Inferior parietal cortex (tissue), 1 donor: Measurements from ENCODE around the gene LRRFIP1.

ENCODE experiments used
- DNase-seq: peaks from one replicate; pipeline ENCODE4 v3.0.0-alpha.2; 2016; ENCODE audit errors: extremely low spot score

Gene LRRFIP1

DNA sequence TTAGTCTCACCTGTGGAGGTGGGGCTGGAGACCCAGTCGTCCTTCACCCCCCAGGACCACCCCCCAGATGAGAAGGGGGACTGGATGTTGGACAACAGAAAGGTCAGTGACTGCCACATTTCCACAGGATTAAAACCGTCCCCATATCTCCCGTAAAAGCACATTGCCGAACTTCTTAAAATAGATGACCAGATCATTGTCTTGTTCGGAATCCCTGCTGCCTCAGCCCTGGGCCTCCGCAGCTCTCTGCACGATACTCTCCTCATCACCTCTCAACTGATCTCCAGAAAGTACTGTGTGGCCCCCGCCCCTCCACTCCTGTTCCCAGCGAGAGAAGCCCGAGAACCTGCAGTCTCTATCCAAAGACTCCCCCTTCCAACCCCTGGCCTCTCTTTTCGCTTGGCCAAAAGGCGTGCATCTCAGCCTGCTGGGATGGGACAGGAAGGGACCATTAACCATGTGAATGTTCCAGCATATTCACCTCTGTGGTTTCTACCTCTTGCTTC lies 13.2 kb downstream of the LRRFIP1 start:
- DNase-seq: no peak

GRCh38 chr2:237642038-237642734 lies 14.8 kb downstream of the LRRFIP1 start:
- DNase-seq: no peak

- no peak for DNase-seq
Measured at GRCh38 chr2:237643066-237643465, 15.7 kb downstream of the LRRFIP1 start.

GRCh38 chr2:237643582-237644380 lies 16.4 kb downstream of the LRRFIP1 start:
- no peak for DNase-seq

DNA sequence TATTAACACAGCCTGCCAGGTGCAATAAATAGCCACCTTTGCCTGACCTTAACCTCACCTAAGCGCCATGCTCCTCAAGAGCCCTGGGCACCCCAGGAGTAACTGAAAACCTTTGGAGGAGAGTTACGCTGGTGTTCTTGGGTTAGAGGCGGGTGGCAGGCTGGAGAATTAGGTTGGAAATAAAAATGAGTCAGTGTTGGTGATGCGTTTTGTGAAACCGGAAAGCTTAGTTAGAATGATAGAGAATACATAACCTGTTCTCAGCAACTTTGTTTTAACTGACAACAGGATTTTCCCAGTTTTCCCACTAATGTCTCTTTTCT lies 17.0 kb downstream of the LRRFIP1 start:
- no peak for DNase-seq

DNA sequence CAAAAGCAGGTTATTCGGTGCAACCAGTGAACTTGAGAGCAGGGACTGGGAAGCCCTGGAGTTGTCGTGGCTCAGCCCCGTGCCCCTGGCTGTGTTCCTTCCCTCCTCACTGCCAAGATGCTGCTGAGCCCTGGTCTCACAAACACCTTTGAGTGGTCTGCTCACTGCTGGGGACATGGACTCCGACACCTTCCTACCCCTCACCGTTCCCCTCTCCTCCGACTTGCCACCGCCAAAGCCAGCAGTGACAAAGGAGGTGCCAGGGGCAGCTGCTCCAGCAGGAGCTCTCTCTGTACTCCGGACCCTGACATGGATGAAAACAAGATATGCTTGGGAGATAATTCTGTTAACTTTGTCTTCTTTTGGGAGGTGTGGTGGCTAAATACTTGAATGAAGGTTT lies 17.9 kb downstream of the LRRFIP1 start:
- DNase-seq: no peak

DNA sequence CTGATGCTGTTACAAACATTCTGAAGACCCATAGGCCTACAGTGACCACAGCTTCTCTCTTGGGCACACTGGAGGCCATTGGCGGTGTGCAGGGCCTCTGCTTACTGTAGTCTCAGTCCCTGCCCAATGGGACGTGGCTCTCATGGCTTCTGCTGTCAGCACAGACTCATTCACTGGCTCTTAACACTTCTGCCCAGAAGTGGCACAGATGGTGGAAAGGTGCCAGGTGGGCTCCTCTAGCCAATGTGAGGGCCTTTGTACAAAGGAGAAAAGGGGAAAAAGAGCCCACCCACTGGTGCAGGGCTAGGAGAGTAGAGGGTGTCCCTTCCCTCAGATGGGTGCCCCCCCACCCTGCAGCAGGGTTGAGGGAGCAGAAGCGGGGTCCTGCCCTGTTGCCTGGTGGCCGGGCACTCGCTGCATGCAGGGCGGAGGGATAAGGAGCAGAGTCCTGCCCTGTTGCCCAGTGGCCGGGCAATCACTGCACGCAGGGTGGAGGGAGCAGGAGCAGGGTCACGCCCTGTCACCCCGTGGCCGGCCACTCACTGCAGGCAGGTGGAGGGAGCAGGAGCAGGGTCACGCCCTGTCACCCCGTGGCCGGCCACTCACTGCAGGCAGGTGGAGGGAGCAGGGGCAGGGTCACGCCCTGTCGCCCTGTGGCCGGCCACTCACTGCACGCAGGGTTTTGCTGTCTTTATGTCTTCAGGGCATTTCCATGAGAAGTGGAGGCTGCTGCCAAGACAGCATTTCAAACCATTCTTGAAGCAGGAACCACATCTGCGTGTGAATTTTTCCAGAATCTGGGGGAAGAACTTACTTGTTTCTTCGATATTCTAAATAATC lies 20.0 kb downstream of the LRRFIP1 start:
- DNase-seq: no peak

GRCh38 chr2:237648016-237648381 lies 20.6 kb downstream of the LRRFIP1 start:
- no peak for DNase-seq

DNA sequence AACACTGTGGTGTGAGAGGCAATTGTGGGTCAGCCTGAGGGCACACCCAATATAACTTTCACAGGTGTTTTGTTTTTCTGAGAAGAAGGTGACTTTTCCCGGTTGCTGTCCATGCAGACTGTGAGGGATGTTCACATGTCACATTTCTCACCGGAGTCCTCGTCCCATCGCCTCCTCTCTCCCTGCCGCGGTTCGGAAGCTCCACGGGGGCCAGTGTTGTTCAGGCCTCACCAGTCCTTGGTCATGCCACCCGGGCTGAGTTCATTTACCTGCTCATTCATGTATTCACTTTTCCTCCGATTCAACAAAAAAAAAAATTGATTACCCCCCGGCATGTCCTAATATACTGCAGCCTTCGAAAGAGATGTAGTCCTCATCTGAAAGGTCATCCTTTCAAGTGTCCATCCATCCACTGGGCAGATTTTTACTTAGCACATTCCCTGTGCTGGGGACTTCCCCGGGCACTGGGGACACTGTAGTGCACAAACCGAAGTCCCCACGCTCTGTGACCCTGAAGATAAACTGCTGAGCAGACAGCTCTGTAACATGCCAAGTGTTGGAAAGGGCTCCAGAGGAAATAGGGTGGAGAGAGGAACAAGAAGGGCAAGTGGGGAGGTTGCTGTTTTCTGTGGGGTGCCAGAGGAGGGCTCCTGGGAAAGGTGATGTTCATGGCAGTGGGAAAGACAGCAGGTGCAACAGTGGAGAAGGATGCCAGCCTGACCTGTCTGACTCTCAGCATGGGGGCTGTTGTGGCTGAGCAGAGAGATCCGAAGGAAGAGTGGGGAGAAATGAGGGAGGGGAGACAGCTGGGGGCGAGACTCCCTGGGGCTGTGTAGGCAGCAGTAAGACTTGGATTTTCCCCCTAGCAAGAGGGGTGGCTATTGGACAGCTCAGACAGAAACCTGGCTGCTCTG lies 22.4 kb downstream of the LRRFIP1 start:
- no peak for DNase-seq

- DNase-seq: no peak
Measured at GRCh38 chr2:237650455-237650850, 23.1 kb downstream of the LRRFIP1 start.

- DNase-seq: no peak
Measured at GRCh38 chr2:237651761-237652160, 24.4 kb downstream of the LRRFIP1 start.

- no peak for DNase-seq
Measured at GRCh38 chr2:237652181-237652580, 24.8 kb downstream of the LRRFIP1 start.

DNA sequence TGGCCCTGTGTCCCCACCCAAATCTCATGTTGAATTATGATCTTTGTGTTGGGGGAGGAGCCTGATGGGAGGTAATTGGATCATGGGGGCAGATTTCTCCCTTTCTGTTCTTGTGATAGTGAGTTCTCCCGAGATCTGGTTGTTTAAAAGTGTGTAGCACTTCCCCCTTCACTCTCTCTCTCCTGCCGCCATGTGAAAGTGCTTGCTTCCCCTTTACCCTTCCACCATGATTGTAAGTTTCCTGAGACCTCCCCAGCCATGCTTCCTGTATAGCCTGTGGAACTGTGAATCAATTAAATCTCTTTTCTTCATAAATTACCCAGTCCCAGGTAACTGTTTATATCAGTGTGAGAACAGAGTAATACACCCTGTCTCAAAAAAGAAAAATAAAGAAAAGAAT lies 25.5 kb downstream of the LRRFIP1 start:
- DNase-seq: no peak

DNA sequence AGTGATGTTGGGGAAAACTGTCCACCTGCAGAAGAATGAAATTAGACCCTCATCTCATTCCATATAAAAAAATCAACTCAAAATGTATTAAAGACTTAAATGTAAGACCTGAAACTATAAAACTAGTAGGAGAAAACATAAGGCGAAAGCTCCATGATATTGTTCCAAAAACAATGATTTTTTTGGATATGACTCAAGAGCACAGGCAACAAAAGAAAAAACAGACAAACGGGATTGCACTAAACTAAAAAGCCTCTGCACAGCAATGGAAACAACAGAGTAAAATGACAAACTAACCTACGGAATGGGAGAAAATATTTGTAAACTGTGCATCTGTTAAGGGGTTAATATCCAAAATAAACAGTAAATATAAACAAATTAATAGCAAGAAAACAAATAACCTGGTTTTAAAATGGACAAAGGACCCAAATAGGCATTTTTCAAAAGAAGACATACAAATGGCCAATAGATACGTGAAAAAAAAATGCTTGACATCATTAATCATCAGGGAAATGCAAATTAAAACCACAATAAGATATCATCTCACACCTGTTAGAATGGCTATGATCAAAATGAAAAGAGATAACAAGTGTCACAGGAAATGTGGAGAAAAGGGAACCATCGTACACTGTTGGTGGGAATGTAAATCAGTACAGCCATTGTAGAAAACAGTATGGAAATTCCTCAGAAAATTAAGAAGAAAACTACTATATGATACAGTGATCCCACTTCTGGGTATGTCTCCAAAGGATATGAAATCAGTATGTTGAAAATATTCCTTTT lies 26.6 kb downstream of the LRRFIP1 start:
- DNase-seq: no peak

DNA sequence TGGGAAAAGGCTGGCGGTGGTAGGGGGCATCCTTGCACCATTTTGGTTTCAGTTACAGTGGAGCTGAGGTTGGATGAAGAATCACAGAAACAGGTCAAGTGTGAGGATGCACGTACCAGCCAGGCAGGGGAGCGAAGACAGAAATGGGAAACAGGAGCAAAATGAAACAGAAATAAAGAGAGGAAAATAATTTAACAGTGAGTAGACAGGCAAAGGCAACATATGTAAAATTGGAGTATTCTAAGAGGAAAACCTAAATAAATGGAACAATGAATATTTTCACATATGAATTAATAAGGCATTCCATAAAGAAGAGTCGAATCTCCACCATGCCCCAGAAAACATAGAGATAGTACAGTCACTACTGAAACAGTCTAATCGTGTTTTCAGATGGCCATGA lies 29.7 kb downstream of the LRRFIP1 start:
- no peak for DNase-seq

- DNase-seq: no peak
Measured at GRCh38 chr2:237660381-237660900, 33.1 kb downstream of the LRRFIP1 start.

DNA sequence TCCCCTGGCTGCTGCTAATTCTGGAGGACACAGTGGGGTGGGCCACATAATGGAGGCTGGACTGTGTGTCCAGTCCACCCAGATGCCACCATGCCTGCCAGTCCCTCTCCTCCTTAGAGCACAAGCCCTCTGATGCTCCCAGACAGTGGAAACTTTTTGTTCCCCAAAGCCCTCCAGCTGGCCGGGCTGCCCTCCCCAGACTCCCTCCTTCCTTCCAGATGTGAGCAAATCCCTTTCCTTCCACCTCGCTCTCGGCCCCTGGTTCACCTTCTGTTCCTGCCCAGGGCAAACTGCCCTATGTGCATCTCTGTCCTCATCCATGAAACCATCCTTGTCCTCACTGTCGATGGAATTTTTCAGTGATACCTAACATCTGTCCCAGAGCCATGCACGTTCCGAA lies 33.9 kb downstream of the LRRFIP1 start:
- no peak for DNase-seq

- DNase-seq: no peak
Measured at GRCh38 chr2:237661799-237662328, 34.5 kb downstream of the LRRFIP1 start.

- DNase-seq: no peak
Measured at GRCh38 chr2:237662671-237663093, 35.3 kb downstream of the LRRFIP1 start.

- DNase-seq: no peak
Measured at GRCh38 chr2:237663517-237664110, 36.2 kb downstream of the LRRFIP1 start.
